Caco-2 (cell line): ENCODE data around the gene MAFF. TPM values are rescaled to one million over a fixed set of nuclear protein-coding genes. Genes with fewer than 3 reads are reported as not detected.
"Not testable (repeated sequence)": the region's sequence is repeated elsewhere in the genome, so short reads cannot be mapped to it uniquely, and the experiment has no call there.

Experiments used
- BruUV-seq: library from RNA; stranded (reverse); fragments of 400-500 nt; replicated peaks from 2 replicates; lab custom pipeline; 2021; lab: Mats Ljungman, UMichigan
- CTCF ChIA-PET: fragments of 300-600 bp; sonication (Branson Sonifier 250); formaldehyde crosslinking; loops from one replicate; lab custom pipeline; 2022; ENCODE audit warnings: antibody characterized with exemption; lab: Charles Lee
- POLR2A ChIA-PET: fragments of 300-600 bp; sonication (Branson Sonifier 250); formaldehyde crosslinking; loops from one replicate; lab custom pipeline; 2022; ENCODE audit warnings: antibody characterized with exemption; lab: Charles Lee
- DNase-seq, 2 experiments: peaks; one replicate each; pipeline versions ENCODE4 v3.0.0 to v3.0.0-alpha.2; 2020 to 2022
- H3K27me3 ChIP-seq: replicated peaks from 2 replicates; pipeline ENCODE4 v1.6.0; 2011; ENCODE audit warnings: low read length; ENCODE audit not compliant: control insufficient read depth, insufficient read depth
- H3K36me3 ChIP-seq: 2 replicates; pipeline ENCODE4 v1.5.1; 2011; ENCODE audit warnings: low read length; ENCODE audit not compliant: control insufficient read depth, insufficient read depth
- H3K4me1 ChIP-seq: fragments of 250-450 bp; sonication (Bioruptor Pico); 2 replicates; pipeline ENCODE4 v1.5.1; 2020; ENCODE audit warnings: mild to moderate bottlenecking
- H3K4me3 ChIP-seq: 2 replicates; pipeline ENCODE4 v1.5.1; 2011; ENCODE audit warnings: low read depth, mild to moderate bottlenecking, control low read depth, low read length
- H3K9me3 ChIP-seq: fragments of 250-450 bp; sonication (Bioruptor Pico); 2 replicates; pipeline ENCODE4 v1.5.1; 2020; ENCODE audit warnings: mild to moderate bottlenecking, moderate library complexity
- H3K27ac Mint-ChIP-seq: one replicate; pipeline ENCODE4 v1.8.0; 2022; ENCODE audit warnings: mixed read lengths; ENCODE audit not compliant: unreplicated experiment
- H3K27me3 Mint-ChIP-seq: one replicate; pipeline ENCODE4 v1.8.0; 2022; ENCODE audit warnings: mixed read lengths; ENCODE audit not compliant: insufficient read depth, unreplicated experiment
- H3K36me3 Mint-ChIP-seq: one replicate; pipeline ENCODE4 v1.8.0; 2022; ENCODE audit warnings: mild to moderate bottlenecking, mixed read lengths; ENCODE audit not compliant: insufficient read depth, unreplicated experiment
- H3K4me1 Mint-ChIP-seq: one replicate; pipeline ENCODE4 v1.8.0; 2022; ENCODE audit warnings: low read depth, mixed read lengths; ENCODE audit not compliant: unreplicated experiment
- H3K4me3 Mint-ChIP-seq: one replicate; pipeline ENCODE4 v1.8.0; 2022; ENCODE audit warnings: mild to moderate bottlenecking, moderate library complexity, mixed read lengths; ENCODE audit not compliant: unreplicated experiment
- H3K9me3 Mint-ChIP-seq: one replicate; pipeline ENCODE4 v1.8.0; 2022; ENCODE audit warnings: mixed read lengths; ENCODE audit not compliant: unreplicated experiment
- intact Hi-C: fragments of 100-400 bp; cut with micrococcal nuclease; formaldehyde crosslinking; loops from one replicate; pipeline ENCODE4 v1.10.0; 2022; ENCODE audit not compliant: unreplicated experiment
- total RNA-seq: library from RNA; stranded (reverse); gene quantifications from 2 replicates; pipeline ENCODE4 v1.2.3, GENCODE V29; 2022
- TF ChIP-seq, protein P1 (sequence below), 2 experiments: fragments of 200-600 bp in 1 of 2; IDR thresholded peaks; 1 replicate in 1 of 2; 2 replicates in 1 of 2; pipeline versions ENCODE4 v1.5.1 to v1.8.0; 2011 to 2022; ENCODE audit warnings: antibody characterized with exemption in 1 of 2, control low read depth in 1 of 2, inconsistent platforms in 1 of 2, low read depth in 1 of 2, low read length in 1 of 2, mild to moderate bottlenecking in 1 of 2, moderate library complexity in 1 of 2; ENCODE audit not compliant: insufficient read depth in 1 of 2, severe bottlenecking in 1 of 2, unreplicated experiment in 1 of 2

The MAFF gene
- total RNA-seq, 1 experiment from 2014 or later = 6.8 TPM

DNA sequence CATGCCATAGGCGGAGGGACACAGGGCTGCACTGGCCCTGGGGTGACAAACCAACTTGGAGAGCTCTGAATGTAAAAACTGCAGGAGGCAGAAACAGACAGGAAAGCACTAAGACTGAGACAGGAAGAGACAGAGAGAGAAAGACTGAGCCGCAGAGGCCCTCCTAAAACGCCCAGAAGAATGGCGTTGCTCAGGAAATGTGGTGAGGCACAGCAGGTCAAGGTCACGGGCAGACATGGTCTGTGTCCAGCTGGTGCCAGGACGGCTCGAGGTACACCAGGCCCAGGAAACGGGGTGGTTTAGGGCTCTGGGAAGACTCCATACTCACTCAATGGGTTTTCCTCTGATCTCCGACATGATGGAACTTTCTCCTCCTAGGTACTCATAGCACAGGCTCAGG lies 29.1 kb downstream of the MAFF start:
- intact Hi-C loops = loop anchor here (1.0 kb wide), 1 partner anchor 131 kb away; no protein-coding TSS in a partner anchor
- no peak overlapping the region for H3K27ac Mint-ChIP-seq
- CTCF ChIA-PET = interaction anchor here (1.7 kb wide), 1 partner anchor 178 kb away, joined by 8 read pairs; no protein-coding TSS in a partner anchor

DNA sequence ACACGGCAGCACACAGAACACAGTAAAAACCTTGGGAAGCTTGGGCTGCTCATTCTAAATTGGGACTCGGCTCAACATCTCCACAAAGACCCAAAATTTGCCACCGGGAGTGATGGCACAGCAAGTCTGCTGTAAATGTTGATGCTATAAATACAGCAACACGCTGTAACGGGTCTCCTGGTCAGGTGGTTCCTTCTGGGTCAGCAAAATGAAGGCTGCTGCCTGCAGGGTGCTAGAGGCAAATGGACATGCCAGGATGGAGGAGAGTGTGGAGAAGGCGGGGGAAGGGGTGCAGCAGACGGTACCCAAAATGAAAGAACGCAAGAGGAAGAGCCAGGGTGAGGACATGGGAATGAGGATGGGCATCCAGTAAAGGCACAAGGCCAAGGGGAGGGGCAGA lies 30.4 kb downstream of the MAFF start:
- intact Hi-C loops = no loop called here

More for the DNA sequence above, 29.1 kb downstream of the MAFF start:
- H3K4me1 ChIP-seq = 0 out of 2 replicates have a peak, but pooled peaks cover 8% of the 10 kb centered on the region
- H3K36me3 ChIP-seq = peaks cover 3% of the 10 kb centered on the region
- no peak overlapping the region for H3K4me3 Mint-ChIP-seq
- no peaks in the 10 kb centered on the region for H3K9me3 Mint-ChIP-seq
- H3K9me3 ChIP-seq = no peaks in the 10 kb centered on the region
- no TSS peak for BruUV-seq
- H3K27me3 ChIP-seq = no peaks in the 10 kb centered on the region
- no peak for DNase-seq
- TF ChIP-seq, protein P1, sequence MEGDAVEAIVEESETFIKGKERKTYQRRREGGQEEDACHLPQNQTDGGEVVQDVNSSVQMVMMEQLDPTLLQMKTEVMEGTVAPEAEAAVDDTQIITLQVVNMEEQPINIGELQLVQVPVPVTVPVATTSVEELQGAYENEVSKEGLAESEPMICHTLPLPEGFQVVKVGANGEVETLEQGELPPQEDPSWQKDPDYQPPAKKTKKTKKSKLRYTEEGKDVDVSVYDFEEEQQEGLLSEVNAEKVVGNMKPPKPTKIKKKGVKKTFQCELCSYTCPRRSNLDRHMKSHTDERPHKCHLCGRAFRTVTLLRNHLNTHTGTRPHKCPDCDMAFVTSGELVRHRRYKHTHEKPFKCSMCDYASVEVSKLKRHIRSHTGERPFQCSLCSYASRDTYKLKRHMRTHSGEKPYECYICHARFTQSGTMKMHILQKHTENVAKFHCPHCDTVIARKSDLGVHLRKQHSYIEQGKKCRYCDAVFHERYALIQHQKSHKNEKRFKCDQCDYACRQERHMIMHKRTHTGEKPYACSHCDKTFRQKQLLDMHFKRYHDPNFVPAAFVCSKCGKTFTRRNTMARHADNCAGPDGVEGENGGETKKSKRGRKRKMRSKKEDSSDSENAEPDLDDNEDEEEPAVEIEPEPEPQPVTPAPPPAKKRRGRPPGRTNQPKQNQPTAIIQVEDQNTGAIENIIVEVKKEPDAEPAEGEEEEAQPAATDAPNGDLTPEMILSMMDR (IDR thresholded peaks at IDR 0.05; ENCODE audit: insufficient read depth in 1 of 2, low read depth in 1 of 2, low read length in 1 of 2, severe bottlenecking in 1 of 2, unreplicated experiment in 1 of 2) = no peak
- peaks cover 6% of the 10 kb centered on the region for H3K4me1 Mint-ChIP-seq
- no peaks in the 10 kb centered on the region for H3K27me3 Mint-ChIP-seq
- H3K36me3 Mint-ChIP-seq = peaks cover 15% of the 10 kb centered on the region
- H3K4me3 ChIP-seq = no peak overlapping the region
- POLR2A ChIA-PET = no interaction called here

DNA sequence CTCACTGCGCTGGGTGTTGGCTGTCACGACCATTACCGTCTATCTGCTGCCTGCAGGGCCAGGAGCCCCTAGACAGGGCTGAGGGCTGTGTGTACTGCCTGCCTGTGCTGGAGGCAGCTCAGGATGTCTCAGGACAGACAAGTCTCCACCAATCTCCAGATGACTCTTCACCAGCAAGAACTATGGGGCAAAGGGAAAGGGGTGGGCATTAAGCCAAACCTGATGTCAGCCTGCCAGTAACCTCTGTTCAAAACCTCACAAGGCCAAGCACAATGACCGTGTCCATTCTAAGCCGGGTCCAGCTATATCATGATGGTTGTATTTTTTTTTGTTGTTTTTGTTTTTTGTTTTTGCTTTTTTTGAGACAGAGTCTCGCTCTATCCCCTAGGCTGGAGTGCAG lies 31.6 kb downstream of the MAFF start:
- BruUV-seq = no TSS peak
- Mint-ChIP-seq H3K9me3 (no peaks in the 10 kb centered on the region), H3K27me3 (no peaks in the 10 kb centered on the region), H3K4me3 (no peak overlapping the region), H3K36me3 (peaks cover 17% of the 10 kb centered on the region), H3K27ac (no peak overlapping the region), H3K4me1 (peaks cover 5% of the 10 kb centered on the region)
- no peaks in the 10 kb centered on the region for H3K27me3 ChIP-seq
- H3K36me3 ChIP-seq = peaks cover 2% of the 10 kb centered on the region
- H3K4me3 ChIP-seq = no peak overlapping the region
- ChIA-PET POLR2A (interaction anchor here (0.7 kb wide), 1 partner anchor 72 kb away, joined by 3 read pairs; no protein-coding TSS in a partner anchor), CTCF (no interaction called here)
- intact Hi-C loops = no loop called here
- peaks cover 12% of the 10 kb centered on the region; the same call in 1 of the 2 replicates for H3K4me1 ChIP-seq
- no peak for DNase-seq
- TF ChIP-seq, protein P1 (IDR thresholded peaks at IDR 0.05; ENCODE audit: insufficient read depth in 1 of 2, low read depth in 1 of 2, low read length in 1 of 2, severe bottlenecking in 1 of 2, unreplicated experiment in 1 of 2) = no peak
- H3K9me3 ChIP-seq = no peaks in the 10 kb centered on the region

More for the DNA sequence above, 30.4 kb downstream of the MAFF start:
- no peak for DNase-seq
- CTCF ChIA-PET = no interaction called here
- H3K9me3 Mint-ChIP-seq = no peaks in the 10 kb centered on the region
- Histone ChIP-seq H3K36me3 (peaks cover 3% of the 10 kb centered on the region), H3K9me3 (no peaks in the 10 kb centered on the region), H3K4me3 (no peak overlapping the region), H3K27me3 (no peaks in the 10 kb centered on the region), H3K4me1 (peaks cover 12% of the 10 kb centered on the region; the same call in 1 of the 2 replicates)
- peaks cover 20% of the 10 kb centered on the region for H3K36me3 Mint-ChIP-seq
- TF ChIP-seq, protein P1 (IDR thresholded peaks at IDR 0.05; ENCODE audit: insufficient read depth in 1 of 2, low read depth in 1 of 2, low read length in 1 of 2, severe bottlenecking in 1 of 2, unreplicated experiment in 1 of 2) = no peak
- no peak overlapping the region for H3K27ac Mint-ChIP-seq
- no peak overlapping the region for H3K4me3 Mint-ChIP-seq
- POLR2A ChIA-PET = no interaction called here
- no TSS peak for BruUV-seq
- H3K4me1 Mint-ChIP-seq = peaks cover 6% of the 10 kb centered on the region
- H3K27me3 Mint-ChIP-seq = no peaks in the 10 kb centered on the region

DNA sequence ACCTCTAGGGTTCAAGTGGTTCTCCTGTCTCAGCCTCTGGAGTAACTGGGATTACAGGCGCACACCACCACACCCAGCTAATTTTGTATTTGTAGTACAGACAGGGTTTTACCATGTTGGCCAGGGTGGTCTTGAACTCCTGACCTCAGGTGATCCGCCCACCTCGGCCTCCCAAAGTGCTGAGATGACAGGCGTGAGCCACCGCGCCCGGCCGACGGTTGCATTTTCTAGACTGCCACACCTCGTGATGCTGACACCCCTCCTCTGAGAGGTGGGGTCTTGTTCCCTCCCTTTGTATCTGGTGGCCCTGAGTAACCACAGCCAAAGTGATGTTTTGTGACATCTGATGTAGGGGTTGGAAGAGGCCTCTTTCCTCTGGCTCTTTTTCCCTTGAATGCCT lies 32.1 kb downstream of the MAFF start:
- BruUV-seq, H3K27me3 ChIP-seq, H3K4me3 ChIP-seq, H3K4me1 Mint-ChIP-seq, H3K36me3 ChIP-seq, H3K27ac Mint-ChIP-seq, DNase-seq, H3K9me3 ChIP-seq, H3K27me3 Mint-ChIP-seq, H3K4me3 Mint-ChIP-seq, intact Hi-C loops, H3K9me3 Mint-ChIP-seq, H3K4me1 ChIP-seq, CTCF ChIA-PET: not testable (repeated sequence)
- POLR2A ChIA-PET = interaction anchor here (0.7 kb wide), 1 partner anchor 72 kb away, joined by 3 read pairs; no protein-coding TSS in a partner anchor
- H3K36me3 Mint-ChIP-seq = peaks cover 17% of the 10 kb centered on the region
